ENCODE results near the gene STRN4.

GRCh38 chr19:46784262-46785053 lies 38.2 kb upstream of the STRN4 start:
- TF ChIP-seq CTCF (IDR thresholded peaks at IDR 0.05; ENCODE audit: insufficient read depth, low read length, poor library complexity, severe bottlenecking): peak; percentile 39
- no peak for TF ChIP-seq EZH2phosphoT487 (conservative IDR thresholded peaks at IDR 0.05; ENCODE audit: low read length)

Measured in SU-DHL-6 (cell line).